ENCODE measurements around the gene LOX. TPM values are rescaled to one million over a fixed set of nuclear protein-coding genes. Genes with fewer than 3 reads are reported as not detected.
A peak's percentile ranks its signal among the peaks of the same experiment; 100 is the strongest.

The LOX gene
- total RNA-seq, 1 donor from 2014 or later, result 6.0 TPM

DNA sequence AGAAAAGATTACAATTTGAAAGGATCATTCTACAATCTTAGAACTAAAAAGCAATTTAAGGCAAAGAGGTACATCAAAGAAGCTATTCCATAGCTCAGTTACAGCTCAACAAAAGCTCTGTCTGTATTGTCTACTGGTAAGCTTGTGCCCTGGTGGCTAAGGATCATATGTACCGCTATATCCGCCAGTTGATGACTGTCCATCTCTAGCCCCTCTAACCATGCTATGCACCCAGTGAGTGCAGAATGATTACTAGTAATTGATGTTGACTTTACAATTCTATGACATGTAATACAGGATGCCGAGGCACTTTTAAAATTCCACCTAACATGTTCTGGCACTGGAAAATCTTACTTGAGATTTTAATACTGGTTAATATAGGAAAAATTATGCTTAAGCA, 13.1 kb downstream of the LOX start:
- intact Hi-C loops (cut with micrococcal nuclease), result no loop called here
- ATAC-seq (no peak), DNase-seq (no peak)

DNA sequence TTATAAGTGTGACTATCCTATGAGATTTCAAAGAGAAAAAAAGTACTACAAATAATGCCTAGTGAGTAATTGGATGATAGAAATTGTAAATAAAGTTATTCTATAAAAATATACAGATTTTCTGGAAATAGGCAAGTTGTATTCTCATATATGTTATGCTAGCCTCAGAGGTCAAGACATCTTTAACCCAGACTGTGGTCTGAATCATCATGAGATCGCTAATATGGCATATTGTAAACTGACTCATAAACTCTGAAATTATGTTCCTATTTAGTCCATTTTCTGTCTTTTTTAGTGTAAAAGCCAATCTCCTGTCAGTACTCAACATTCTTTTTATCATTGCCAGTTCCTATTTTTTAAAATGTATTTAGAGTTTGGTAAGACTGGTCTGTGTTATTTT, 14.2 kb downstream of the LOX start:
- no peak for DNase-seq
- ATAC-seq, result no peak
- intact Hi-C loops (cut with micrococcal nuclease), result no loop called here

DNA sequence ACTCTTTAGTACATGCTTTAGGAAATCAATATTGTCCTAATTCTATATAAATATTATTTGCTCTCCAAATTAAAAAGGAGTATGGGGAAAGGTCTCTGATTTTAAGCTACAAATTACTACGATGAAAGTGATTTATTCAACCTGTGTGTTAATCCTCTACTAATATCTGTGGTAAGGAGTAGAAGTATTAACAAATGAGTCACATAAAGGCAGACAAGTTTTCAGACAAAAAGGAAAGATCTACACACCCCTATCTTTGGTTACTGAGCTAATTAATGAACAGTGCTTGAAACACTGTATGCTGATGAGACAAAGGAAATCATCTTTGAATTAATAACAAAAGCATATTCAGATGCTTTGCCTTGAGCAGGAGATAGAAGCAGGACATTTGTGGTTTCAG, 15.9 kb downstream of the LOX start:
- DNase-seq (no peak), ATAC-seq (no peak)
- intact Hi-C loops (cut with micrococcal nuclease), result no loop called here

DNA sequence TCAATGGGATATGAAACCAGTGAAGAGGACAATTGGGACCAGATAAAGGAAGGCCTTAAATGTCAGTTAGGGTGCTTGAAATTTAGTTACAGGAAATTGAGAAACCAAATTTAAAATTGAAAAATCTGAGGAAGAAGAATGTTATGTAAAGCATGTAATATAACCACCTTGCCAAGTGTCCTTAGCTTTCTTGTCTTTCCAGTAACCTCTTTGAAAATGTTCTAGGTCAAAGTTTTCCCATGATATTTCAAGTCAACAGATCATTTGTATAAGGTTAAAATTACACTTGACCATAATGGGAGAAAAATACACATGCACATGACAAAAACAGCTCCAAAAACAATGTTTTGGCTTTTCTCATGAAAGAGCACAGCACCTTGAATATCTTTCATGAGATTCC, 21.1 kb downstream of the LOX start:
- intact Hi-C loops (cut with micrococcal nuclease), result no loop called here
- no peak for DNase-seq
- ATAC-seq, result no peak

DNA sequence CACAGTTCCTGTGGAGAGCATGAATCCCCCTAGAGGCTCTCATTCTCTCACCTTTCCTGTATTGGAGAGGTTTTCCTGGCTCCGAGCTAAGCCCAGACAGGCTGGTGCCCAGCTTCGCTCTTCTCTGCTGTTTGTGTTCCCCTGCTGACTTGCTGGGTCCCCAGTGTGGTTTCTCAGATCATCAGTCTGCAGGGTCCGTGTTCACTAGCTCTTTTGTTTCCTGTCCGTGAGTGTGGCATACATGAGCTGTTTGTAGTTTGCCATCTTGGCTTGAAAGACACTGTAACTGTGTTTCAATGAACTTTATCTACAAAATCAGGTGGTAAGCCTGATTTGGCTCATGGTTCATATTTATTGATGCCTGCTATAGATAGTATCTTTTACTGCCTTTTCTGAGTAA, 23.8 kb downstream of the LOX start:
- intact Hi-C loops (cut with micrococcal nuclease), result no loop called here
- ATAC-seq (no peak), DNase-seq (no peak)

DNA sequence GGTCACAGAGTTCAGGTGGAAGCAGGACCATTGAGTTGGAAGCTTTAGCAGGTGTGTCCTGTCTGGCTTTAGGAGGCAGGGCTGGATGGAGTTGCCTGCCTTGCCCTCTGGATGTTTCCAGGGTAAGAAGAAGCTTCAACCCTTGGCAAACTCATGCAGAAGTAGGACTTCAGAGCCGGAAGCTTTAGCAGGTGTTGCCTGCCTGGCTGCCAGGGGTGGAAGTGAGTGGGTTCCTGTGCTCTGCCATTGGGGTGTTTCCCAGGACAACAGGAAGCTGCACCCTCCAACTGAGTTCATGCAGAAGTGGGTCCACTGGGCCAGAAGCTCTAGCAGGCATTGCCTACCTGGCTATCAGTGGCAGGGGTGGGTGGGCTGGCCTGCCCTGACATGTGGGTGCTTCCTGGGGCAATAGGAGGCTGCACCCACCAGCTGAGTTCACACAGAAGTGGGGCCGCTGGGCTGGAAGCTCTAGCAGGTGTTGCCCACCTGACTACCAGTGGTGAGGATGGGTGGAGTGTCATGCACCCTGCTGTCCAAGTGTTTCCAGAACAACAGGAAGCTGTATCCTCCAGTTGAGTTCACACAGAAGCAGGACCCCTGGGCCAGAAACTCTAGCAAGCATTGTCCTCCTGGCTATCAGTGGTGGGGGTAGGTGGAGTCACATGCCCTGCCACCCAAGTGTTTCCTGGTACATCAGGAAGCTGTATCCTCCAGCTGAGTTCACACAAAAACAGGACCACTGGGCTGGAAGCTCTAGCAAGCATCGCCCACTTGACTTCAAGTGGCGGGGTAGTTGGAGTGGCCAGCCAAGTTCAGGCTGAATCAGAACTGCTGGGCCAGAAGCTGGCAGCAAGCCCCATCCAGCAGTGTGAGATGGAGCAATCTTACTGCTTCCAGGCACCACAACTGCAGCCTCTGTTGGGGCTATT, 24.6 kb downstream of the LOX start:
- DNase-seq (peak; percentile 36), ATAC-seq (no peak)
- intact Hi-C loops (cut with micrococcal nuclease), result no loop called here

DNA sequence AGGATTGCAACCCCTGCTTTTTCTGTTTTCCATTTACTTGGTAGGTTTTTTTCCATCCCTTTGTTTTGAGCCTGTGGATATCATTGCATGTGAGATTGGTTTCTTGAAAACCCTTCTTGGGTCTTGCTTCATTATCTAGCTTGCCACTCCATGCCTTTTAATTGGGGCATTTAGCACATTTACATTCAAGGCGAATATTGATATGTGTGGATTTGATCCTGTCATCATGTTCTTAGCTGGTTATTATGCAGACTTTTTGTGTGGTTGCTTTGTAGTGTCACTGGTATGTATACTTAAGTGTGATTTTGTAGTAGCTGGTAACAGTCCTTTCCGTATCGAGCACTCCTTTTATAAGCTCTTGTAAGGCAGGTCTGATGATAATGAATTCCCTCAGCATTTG, 26.5 kb downstream of the LOX start:
- no peak for ATAC-seq
- intact Hi-C loops (cut with micrococcal nuclease), result no loop called here
- no peak for DNase-seq

DNA sequence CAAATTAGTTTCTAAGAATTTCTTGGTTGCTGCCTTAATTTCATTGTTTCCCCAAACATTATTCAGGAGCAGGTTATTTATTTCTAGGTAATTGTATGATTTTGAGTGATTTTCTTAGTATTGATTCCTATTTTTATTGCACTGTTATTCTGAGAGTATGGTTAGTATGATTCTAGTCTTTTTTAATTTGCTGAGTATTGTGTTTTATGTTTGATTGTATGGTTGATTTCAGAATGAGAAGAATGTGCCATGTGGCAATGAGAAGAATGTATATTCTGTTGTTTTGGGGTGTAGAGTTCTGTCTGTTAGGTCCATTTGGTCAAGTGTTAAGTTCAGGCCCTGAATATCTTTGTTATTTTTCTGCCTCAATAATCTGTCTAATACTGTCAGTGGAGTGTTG, 27.1 kb downstream of the LOX start:
- DNase-seq (no peak), ATAC-seq (no peak)
- intact Hi-C loops (cut with micrococcal nuclease), result no loop called here

DNA sequence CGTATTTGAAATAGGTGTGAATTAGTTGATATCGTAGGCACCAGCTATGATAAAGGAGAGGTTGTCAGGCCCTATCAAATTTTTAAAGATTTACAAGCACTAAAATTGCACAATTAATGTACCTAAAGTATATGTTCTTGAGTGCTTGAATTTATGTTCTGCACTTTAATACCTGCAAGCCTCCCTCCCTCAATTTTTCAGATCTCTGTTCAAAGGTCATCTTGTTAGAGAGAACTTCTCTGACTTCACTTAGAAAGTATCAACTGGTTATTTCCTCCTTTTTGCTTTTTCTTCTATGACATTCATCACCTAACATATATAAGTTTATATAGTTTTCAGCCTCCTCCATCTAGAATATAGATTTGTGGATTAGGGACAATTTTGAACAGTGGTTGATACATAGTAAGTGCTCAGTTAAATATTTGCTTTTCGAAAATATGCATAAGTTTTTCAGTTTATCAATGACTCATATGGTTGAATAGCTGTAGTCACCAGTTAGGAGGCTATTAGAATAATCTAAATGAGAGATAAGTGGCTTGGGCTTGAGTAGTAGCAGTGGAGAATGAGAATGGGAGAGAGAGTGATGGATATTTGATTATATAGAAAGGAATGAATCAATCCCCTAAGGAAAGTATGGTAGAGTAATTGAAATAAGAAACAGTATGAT, 37.3 kb downstream of the LOX start:
- ATAC-seq (no peak), DNase-seq (no peak)
- intact Hi-C loops (cut with micrococcal nuclease), result no loop called here

DNA sequence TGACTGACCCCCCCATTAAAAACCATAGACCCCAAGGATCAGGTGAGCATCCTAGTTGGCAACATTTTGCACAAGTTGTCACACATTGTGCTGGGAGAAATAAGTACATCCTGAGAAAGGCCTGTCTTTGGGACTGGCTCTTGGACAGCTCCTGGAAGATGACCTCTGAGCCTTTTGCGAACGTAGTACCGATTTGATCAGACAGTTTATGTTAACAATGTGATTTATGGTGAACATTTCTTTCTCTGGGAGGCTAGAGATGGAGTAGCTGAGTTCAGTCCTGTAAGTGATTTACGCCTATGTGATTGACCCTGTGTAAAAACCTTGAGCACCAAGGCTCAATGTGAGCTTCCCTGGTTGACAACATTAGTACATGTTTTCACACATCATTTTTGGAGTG, 41.7 kb downstream of the LOX start:
- no peak for ATAC-seq
- DNase-seq, result no peak
- intact Hi-C loops (cut with micrococcal nuclease), result no loop called here

DNA sequence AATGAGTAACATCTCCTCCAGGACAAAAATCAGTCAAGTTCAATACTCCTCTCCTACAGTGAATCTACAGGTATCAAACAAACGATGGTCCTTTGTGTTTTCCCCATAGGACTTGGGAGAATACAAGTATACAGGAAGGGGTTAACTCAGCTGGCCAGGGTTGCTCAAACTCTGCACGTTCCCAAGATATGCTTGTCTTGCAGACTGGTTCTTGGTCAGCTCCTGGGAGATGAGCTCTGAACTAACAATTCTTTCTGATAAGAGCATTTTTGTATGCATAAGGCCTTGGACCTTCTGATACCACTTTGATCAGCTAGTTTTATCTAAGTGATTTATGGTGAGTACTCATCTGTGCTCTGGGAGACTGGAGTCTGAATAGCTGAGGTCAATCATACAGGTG, 42.1 kb downstream of the LOX start:
- intact Hi-C loops (cut with micrococcal nuclease), result no loop called here
- ATAC-seq, result no peak
- no peak for DNase-seq

DNA sequence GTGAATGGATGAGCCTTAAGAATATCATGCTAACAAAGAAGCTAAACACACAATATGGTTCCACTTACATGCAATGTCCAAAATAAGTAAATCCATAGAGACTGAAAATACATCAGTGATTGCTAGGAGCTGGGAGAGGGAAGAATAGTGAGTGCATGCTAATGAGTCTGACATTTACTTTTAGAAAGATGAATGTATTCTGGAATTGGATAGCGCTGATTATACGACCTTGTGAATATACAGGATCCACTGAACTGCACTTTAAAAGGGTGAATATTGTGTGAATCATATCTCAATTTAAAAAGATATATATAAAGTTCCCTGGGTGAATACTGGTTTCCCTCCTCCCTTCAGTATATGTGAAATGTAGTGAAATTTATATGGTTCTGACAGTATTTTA, 46.2 kb downstream of the LOX start:
- no peak for ATAC-seq
- intact Hi-C loops (cut with micrococcal nuclease), result no loop called here
- no peak for DNase-seq

DNA sequence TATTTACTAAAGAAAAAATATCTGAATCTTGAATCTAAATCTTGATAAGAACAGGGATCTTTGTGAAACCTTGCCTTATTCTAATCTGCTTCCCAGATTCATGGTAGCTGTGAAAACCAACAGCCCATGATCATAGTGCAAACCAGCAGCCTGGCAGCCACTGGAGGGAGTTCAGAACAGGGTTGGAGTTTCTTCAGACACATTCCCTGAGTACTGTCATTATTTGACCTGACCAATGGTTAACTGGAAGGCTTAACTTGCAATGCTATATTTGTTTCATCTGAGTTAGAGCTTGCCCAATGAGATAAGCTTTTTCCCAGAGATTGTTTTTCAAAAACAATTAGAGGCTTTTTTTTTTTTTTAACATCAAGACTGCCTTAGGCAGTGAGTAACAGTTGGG, 47.8 kb downstream of the LOX start:
- DNase-seq (no peak), ATAC-seq (no peak)
- intact Hi-C loops (cut with micrococcal nuclease), result no loop called here

DNA sequence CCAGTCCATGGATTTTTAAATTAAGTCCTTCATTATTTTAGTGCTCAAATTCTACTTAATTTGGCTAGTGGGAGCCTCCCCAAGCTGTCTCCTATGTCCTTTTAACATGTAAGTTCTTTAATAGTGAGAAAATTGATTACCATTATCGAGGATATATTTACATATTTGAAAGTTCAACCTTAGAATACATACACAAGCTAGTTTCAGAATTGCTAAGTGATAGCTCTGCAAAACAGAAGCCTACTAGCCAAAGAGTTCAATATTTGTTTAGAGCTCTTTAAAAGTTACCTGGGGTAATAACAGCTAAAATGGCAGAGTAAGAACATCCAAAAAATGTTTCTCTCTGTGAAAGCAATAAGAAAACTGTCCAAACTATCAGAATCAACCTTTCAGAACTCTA, 48.2 kb downstream of the LOX start:
- ATAC-seq (no peak), DNase-seq (no peak)
- intact Hi-C loops (cut with micrococcal nuclease), result no loop called here

DNA sequence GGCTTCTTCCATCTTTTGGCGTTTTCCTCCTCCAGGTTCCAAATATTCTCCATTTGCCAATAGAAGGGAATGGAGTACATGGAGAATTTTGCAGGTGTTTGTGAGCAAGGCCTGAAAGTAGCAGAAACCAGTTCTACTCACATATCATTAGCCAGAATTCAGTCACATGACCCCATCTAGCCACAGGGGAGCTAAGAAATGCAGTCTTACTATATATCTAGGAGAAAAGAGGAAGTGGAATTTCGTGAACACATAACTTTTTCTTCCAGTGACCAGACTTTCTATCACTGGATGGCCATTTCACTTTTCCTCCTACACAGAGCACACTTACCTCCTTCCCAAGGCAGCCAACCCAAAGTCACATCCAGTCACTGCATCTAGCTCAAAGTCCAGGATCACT, 55.1 kb downstream of the LOX start:
- ATAC-seq, result no peak
- DNase-seq, result no peak

DNA sequence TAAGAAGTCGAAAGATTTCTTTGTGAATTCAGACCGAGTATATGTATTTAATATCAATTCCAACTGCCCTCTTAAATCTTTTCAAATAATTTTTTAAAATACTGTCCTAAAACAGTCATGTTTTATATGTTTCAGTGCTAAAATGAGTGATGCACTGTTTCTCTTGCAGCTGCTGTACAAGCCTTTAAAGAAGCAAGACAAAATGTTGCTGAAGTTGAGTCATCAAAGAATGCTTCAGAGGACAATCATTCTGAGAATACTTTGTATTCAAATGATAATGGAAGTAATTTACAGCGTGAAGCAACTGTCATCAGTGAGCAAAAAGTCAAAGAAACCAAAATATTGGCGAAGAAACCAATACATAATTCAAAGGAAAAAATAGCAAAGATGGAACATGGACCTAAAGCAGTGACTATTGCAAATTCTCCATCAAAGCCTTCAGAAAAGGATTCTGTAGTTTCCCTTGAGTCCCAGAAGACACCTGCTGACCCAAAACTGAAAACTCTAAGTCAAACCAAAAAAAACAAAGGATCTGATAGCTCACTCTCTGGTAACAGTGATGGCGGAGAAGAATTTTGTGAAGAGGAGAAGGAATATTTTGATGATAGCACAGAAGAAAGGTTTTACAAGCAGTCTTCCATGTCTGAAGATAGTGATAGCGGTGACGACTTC, 58.0 kb downstream of the LOX start:
- intact Hi-C loops (cut with micrococcal nuclease), result no loop called here
- DNase-seq (no peak), ATAC-seq (no peak)

More for the DNA sequence above, 55.1 kb downstream of the LOX start:
- intact Hi-C loops (cut with micrococcal nuclease), result no loop called here

DNA sequence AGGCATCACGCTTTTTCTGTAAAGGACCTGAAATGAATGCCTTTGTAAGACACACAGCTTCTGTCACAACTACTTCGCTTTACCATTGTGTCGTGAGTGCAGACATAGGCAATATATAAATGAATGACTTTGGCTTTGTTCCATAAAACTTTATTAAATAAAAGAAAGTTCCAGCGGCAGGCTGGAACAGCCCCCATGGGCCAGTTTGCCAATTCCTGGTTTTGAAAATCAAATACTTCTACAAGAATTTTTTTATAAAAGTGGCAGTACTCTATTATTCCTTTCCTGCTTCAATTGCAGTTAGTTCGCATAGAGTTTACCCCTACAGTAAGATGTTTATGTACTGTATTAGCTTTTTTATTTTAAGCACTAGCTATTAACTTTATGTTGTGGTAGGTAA, 62.6 kb downstream of the LOX start:
- intact Hi-C loops (cut with micrococcal nuclease), result no loop called here
- no peak for DNase-seq
- ATAC-seq, result no peak

DNA sequence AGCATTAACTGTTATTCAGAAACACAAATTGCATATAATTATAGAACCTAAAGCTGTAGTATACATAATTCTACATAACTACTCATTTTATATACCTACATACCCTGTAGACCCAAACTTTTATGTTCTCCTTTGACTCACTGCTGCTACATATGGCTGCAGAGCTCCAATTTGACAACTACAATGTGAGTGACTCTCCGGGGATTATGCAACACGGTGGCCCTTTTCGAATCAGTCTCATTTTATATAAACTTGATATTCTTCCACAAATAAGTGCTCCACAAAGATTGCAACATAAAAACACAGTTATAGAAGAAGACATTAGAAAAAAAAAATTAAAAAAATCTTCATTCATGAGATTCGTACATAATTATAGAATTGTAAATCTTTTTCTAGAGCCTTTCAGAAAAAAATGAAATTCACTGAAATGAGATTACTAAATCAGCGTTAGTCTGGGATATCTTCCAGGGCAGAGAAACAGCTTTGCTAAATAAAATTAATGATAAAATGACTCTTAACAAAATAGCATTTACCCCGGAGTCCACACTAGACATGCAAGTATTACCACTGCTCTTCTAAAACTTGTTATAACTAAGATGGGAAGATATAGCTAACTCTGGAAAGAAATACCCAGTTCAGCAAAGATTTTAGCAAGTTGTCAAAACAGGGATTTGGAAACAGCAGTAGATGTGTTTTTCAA, 63.7 kb downstream of the LOX start:
- ATAC-seq, result no peak
- no peak for DNase-seq
- intact Hi-C loops (cut with micrococcal nuclease), result no loop called here
